ENCODE data around the gene PDE4A.

GRCh38 chr19:10416083-10416379 lies 4.3 kb upstream of the PDE4A start:
- TF ChIP-seq CTCF (IDR thresholded peaks at IDR 0.05) (no peak), EP300 (IDR thresholded peaks at IDR 0.05; ENCODE audit: low read depth) (no peak)

All from transverse colon (tissue), 3 donors.